Calu3 (cell line): ENCODE data around the gene TDRD10. TPM values are rescaled to one million over a fixed set of nuclear protein-coding genes. Genes with fewer than 3 reads are reported as not detected.

Experiments
- BruUV-seq: library from RNA; stranded (reverse); fragments of 400-500 nt; replicated peaks from 2 replicates; lab custom pipeline; 2021; lab: Mats Ljungman, UMichigan
- CTCF ChIA-PET: fragments of 300-600 bp; sonication (Branson Sonifier 250); formaldehyde crosslinking; loops from one replicate; lab custom pipeline; 2022; ENCODE audit warnings: antibody characterized with exemption; lab: Charles Lee
- DNase-seq: peaks from one replicate; pipeline ENCODE4 v3.0.0; 2022
- H3K27ac Mint-ChIP-seq: one replicate; pipeline ENCODE4 v1.8.0; 2022; ENCODE audit warnings: mixed read lengths; ENCODE audit not compliant: unreplicated experiment
- H3K27me3 Mint-ChIP-seq: one replicate; pipeline ENCODE4 v1.8.0; 2022; ENCODE audit warnings: mixed read lengths; ENCODE audit not compliant: unreplicated experiment
- H3K36me3 Mint-ChIP-seq: one replicate; pipeline ENCODE4 v1.8.0; 2022; ENCODE audit warnings: mild to moderate bottlenecking, moderate library complexity, mixed read lengths; ENCODE audit not compliant: insufficient read depth, unreplicated experiment
- H3K4me1 Mint-ChIP-seq: one replicate; pipeline ENCODE4 v1.8.0; 2022; ENCODE audit warnings: mild to moderate bottlenecking, low read depth, mixed read lengths; ENCODE audit not compliant: unreplicated experiment
- H3K4me3 Mint-ChIP-seq: one replicate; pipeline ENCODE4 v1.8.0; 2022; ENCODE audit warnings: mild to moderate bottlenecking, low read depth, moderate library complexity, mixed read lengths; ENCODE audit not compliant: unreplicated experiment
- H3K9me3 Mint-ChIP-seq: one replicate; pipeline ENCODE4 v1.8.0; 2022; ENCODE audit warnings: low read depth, mixed read lengths; ENCODE audit not compliant: unreplicated experiment
- CTCF ChIP-seq: fragments of 200-600 bp; IDR thresholded peaks from one replicate; pipeline ENCODE4 v1.8.0; 2022; ENCODE audit warnings: antibody characterized with exemption; ENCODE audit not compliant: unreplicated experiment
- intact Hi-C: fragments of 100-400 bp; cut with micrococcal nuclease; formaldehyde crosslinking; loops from one replicate; pipeline ENCODE4 v1.10.0; 2022; ENCODE audit not compliant: unreplicated experiment
- total RNA-seq: library from RNA; stranded (reverse); gene quantifications from 2 replicates; pipeline ENCODE4 v1.2.3, GENCODE V29; 2022

Gene TDRD10
- total RNA-seq, 1 experiment from 2014 or later: not detected

GRCh38 chr1:154589780-154590179 is 87.8 kb downstream of the TDRD10 start:
- TF ChIP-seq CTCF: no peak
- Mint-ChIP-seq H3K27me3 (no peaks in the 10 kb centered on the region), H3K36me3 (peaks cover 77% of the 10 kb centered on the region), H3K4me1 (no peaks in the 10 kb centered on the region), H3K27ac (no peak overlapping the region), H3K9me3 (no peaks in the 10 kb centered on the region), H3K4me3 (no peak overlapping the region)
- intact Hi-C loops: no loop called here
- CTCF ChIA-PET: interaction anchor here (0.7 kb wide), 1 partner anchor 37 kb away, joined by 6 read pairs; no protein-coding TSS in a partner anchor
- no TSS peak for BruUV-seq
- DNase-seq: no peak

- H3K36me3 Mint-ChIP-seq: peaks cover 72% of the 10 kb centered on the region
- DNase-seq: no peak
- no peaks in the 10 kb centered on the region for H3K9me3 Mint-ChIP-seq
- no TSS peak for BruUV-seq
- H3K27me3 Mint-ChIP-seq: no peaks in the 10 kb centered on the region
- H3K4me1 Mint-ChIP-seq: no peaks in the 10 kb centered on the region
- H3K4me3 Mint-ChIP-seq: no peak overlapping the region
- TF ChIP-seq CTCF: no peak
- intact Hi-C loops: no loop called here
- CTCF ChIA-PET: interaction anchor here (0.7 kb wide), 1 partner anchor 14 kb away, joined by 3 read pairs; no protein-coding TSS in a partner anchor
- no peak overlapping the region for H3K27ac Mint-ChIP-seq
These were observed 88.7 kb downstream of the TDRD10 start for GRCh38 chr1:154590756-154591155.

- intact Hi-C loops: no loop called here
- H3K27ac Mint-ChIP-seq: no peak overlapping the region
- DNase-seq: no peak
- no peaks in the 10 kb centered on the region for H3K4me1 Mint-ChIP-seq
- no peak for TF ChIP-seq CTCF
- H3K4me3 Mint-ChIP-seq: no peak overlapping the region
- H3K27me3 Mint-ChIP-seq: no peaks in the 10 kb centered on the region
- no TSS peak for BruUV-seq
- peaks cover 69% of the 10 kb centered on the region for H3K36me3 Mint-ChIP-seq
- no peaks in the 10 kb centered on the region for H3K9me3 Mint-ChIP-seq
- CTCF ChIA-PET: interaction anchor here (0.7 kb wide), 1 partner anchor 14 kb away, joined by 3 read pairs; no protein-coding TSS in a partner anchor
These were observed 89.2 kb downstream of the TDRD10 start for GRCh38 chr1:154591206-154591605.

GRCh38 chr1:154593390-154593789 is 91.4 kb downstream of the TDRD10 start:
- intact Hi-C loops: no loop called here
- Mint-ChIP-seq H3K36me3 (peaks cover 58% of the 10 kb centered on the region), H3K27ac (no peak overlapping the region), H3K4me1 (no peaks in the 10 kb centered on the region), H3K4me3 (no peak overlapping the region), H3K9me3 (no peaks in the 10 kb centered on the region), H3K27me3 (no peaks in the 10 kb centered on the region)
- TF ChIP-seq CTCF: no peak
- CTCF ChIA-PET: no interaction called here
- no TSS peak for BruUV-seq
- no peak for DNase-seq
